DMS153 treated with DMSO at 0.1 percent for 48 hours (cell line): Measurements from ENCODE around the gene KLK10.
"Not testable (repeated sequence)": the region's sequence is repeated elsewhere in the genome, so short reads cannot be mapped to it uniquely, and the experiment has no call there.

Experiments used
- DNase-seq: peaks from one replicate; lab custom pipeline; 2025; ENCODE audit not compliant: unreplicated experiment; lab: John Stamatoyannopoulos, UW

KLK10 gene

DNA sequence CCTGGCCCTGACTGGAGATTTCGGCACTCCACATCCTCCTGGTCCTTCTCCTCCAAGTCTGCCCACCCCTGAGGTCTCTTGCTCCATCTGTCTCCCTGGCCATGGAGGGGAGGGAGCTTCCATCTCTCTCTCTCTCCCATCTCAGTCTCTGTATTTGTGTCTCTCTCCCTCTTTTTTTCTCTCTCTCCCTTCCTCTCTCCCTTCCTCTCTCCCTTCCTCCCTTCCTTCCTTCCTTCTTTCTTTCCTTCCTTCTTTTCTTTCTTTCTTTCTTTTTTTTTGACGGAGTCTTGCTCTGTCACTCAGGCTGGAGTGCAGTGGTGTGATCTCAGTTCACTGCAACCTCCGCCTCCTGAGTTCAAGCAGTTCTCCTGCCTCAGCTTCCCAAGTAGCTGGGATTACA is 49.7 kb downstream of the KLK10 start:
- not testable (repeated sequence) for DNase-seq

- DNase-seq: no peak
Measured at GRCh38 chr19:50969413-50969760, 50.1 kb downstream of the KLK10 start, which contains the start of gene KLK6. Gene KLK6 (minus strand): TSS chr19:50969591. CDS start chr19:50968104, 1,487 bp downstream.

DNA sequence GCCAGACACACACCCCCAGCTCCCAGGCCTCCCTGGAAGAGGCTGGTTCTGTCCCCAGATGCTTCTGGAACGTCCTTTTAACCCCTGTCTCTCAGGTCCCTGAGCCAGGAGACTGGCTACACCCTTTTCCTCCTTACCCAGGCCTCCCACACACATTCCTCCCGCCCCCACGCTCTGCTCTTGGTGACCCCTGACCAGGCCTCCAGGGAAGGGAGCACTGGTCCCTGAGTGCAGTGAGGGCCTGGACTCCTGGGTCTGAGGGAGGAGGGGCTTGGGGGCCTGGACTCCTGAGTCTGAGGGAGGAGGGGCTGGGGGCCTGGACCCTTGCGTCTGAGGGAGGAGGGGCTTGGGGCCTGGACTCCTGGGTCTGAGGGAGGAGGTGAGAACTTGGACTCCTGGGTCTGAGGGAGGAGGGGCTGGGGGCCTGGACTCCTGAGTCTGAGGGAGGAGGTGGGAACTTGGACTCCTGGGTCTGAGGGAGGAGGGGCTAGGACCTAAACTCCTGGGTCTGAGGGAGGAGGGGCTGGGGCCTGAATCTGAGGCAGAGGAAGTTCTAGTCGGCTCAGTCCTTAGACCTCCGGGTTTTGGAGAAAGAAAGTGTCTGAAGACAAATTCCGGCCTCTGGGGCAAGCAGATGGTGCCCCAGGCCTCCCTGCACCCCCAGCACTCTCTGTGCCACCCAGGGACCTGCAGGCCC is 50.6 kb downstream of the KLK10 start:
- DNase-seq: no peak

DNA sequence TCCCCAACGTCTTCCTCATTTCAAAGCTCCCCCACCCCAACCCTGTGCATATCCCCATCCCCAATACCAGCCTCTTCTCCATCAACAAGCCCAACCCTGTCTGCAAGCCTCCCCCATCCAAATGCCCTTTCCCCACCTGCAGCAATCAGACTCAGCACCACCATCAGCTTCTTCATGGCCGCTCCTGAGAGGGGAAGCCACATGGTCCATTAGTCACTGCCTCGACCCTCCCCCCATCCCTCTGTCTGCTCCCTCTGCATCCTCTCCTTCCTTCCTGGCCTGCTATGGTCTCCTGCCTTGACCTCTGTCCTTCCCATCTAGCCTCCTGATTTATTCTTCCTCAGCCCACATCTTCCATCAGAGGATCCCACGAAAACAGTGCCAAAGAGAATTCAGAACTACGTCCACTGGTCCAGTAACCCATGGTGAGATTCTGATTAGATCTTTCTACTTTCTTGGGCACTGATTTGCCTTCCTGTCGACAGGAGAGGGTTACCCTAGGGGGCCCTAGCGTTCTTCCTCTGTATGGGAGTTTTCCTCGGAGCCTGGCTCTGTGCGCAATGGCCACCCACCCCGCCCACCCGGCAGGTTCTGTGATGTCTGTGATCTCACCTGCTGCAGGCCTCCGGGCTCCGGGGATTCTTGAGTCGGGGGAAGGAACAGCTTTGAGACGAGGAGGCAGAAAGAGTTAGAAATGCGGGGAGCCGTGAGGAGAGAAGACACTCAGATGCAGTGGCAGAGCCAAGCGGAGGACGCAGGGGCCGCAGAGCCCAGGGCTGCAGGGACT is 51.4 kb downstream of the KLK10 start:
- DNase-seq: no peak

DNA sequence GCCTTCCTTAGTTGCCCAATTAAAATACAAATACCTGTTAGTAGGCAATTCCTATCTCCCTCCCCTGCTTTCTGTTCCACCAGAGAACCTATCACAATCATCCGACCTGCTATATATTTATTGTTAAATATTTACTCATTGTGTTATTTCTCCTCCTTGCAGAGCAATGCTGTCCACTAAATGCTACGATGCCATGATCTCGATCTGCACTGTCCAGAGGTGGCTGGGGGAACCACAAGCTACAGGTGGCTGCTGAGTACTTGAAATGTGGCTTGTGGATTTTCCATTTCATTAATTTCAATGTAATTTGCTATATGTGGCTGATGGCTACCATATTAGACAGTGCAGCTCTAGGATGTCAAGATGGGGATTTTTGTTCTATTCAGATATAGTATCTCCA is 55.2 kb downstream of the KLK10 start:
- no peak for DNase-seq

- DNase-seq: no peak
Measured at GRCh38 chr19:50963381-50963780, 56.1 kb downstream of the KLK10 start.
